SK-N-SH (cell line): ENCODE measurements around the gene CPNE4. TPM values are rescaled to one million over a fixed set of nuclear protein-coding genes. Genes with fewer than 3 reads are reported as not detected.

Experiments used
- CTCF ChIA-PET: fragments of 300-600, 350-600 bp; formaldehyde crosslinking; extraction: SDS; loops from one replicate; lab custom pipeline; 2021; lab: Yijun Ruan, JAX
- POLR2A ChIA-PET: fragments of 350-600 bp; sonication (Branson Sonifier 250); formaldehyde crosslinking; extraction: SDS; loops from one replicate; lab custom pipeline; 2020; ENCODE audit warnings: antibody characterized with exemption, inconsistent platforms; lab: Yijun Ruan, JAX
- DNase-seq: peaks from one replicate; pipeline ENCODE4 v3.0.0; 2012
- H2AFZ ChIP-seq: fragments of 200-600 bp; sonication (generic); 2 replicates; pipeline ENCODE4 v1.8.1; 2016; ENCODE audit warnings: antibody characterized with exemption, mild to moderate bottlenecking, low read depth
- H3F3A ChIP-seq: fragments of 200-600 bp; sonication (generic); replicated peaks from 2 replicates; pipeline ENCODE3; 2016; ENCODE audit warnings: antibody characterized with exemption, mild to moderate bottlenecking; ENCODE audit not compliant: insufficient read depth
- H3K27ac ChIP-seq, 2 experiments: fragments of 200-500 bp in 1 of 2; fragments of 200-600 bp in 1 of 2; sonication (Bioruptor generic) in 1 of 2; sonication (generic), shearing (Covaris generic) in 1 of 2; 2 replicates each; pipeline versions ENCODE4 v1.5.1 to v1.6.1; 2014 to 2016; ENCODE audit warnings: low read depth in 2 of 2, inconsistent platforms in 1 of 2, low read length in 1 of 2, mild to moderate bottlenecking in 1 of 2, mixed read lengths in 1 of 2
- H3K27me3 ChIP-seq: fragments of 200-600 bp; sonication (generic), shearing (Covaris generic); 2 replicates; pipeline ENCODE4 v1.6.1; 2016; ENCODE audit warnings: mixed run types; ENCODE audit not compliant: insufficient read depth
- H3K36me3 ChIP-seq, 2 experiments: fragments of 200-500 bp in 1 of 2; fragments of 200-600 bp in 1 of 2; sonication (Bioruptor generic) in 1 of 2; sonication (generic) in 1 of 2; replicated peaks in 1 of 2; 2 replicates each; pipeline versions ENCODE3 to v1.5.1; 2014 to 2016; ENCODE audit warnings: low read length in 1 of 2, mild to moderate bottlenecking in 1 of 2; ENCODE audit not compliant: insufficient read depth in 2 of 2, control insufficient read depth in 1 of 2
- H3K4me1 ChIP-seq, 2 experiments: fragments of 200-500 bp in 1 of 2; fragments of 200-600 bp in 1 of 2; sonication (Bioruptor generic) in 1 of 2; sonication (generic), shearing (Covaris generic) in 1 of 2; 2 replicates each; pipeline versions ENCODE4 v1.5.1 to v1.6.1; 2014 to 2016; ENCODE audit warnings: low read depth in 1 of 2, low read length in 1 of 2, mixed run types in 1 of 2; ENCODE audit not compliant: insufficient read depth in 2 of 2, control insufficient read depth in 1 of 2
- H3K4me2 ChIP-seq: fragments of 200-600 bp; sonication (generic), shearing (Covaris generic); 2 replicates; pipeline ENCODE4 v1.6.1; 2017; ENCODE audit warnings: mixed run types
- H3K4me3 ChIP-seq, 2 experiments: fragments of 200-500 bp in 1 of 2; fragments of 200-600 bp in 1 of 2; sonication (Bioruptor generic) in 1 of 2; sonication (generic), shearing (Covaris generic) in 1 of 2; 2 replicates each; pipeline versions ENCODE4 v1.5.1 to v1.8.1; 2014 to 2016; ENCODE audit warnings: low read depth in 2 of 2, inconsistent platforms in 1 of 2, low read length in 1 of 2, mild to moderate bottlenecking in 1 of 2, mixed read lengths in 1 of 2, moderate library complexity in 1 of 2
- H3K79me2 ChIP-seq: fragments of 200-600 bp; sonication (generic); 2 replicates; pipeline ENCODE4 v1.8.1; 2017; ENCODE audit warnings: mild to moderate bottlenecking; ENCODE audit not compliant: insufficient read depth
- H3K9ac ChIP-seq: fragments of 200-600 bp; sonication (generic); 2 replicates; pipeline ENCODE4 v1.6.1; 2017; ENCODE audit warnings: mixed run types
- H3K9me2 ChIP-seq: fragments of 200-600 bp; sonication (generic); 2 replicates; pipeline ENCODE4 v1.6.1; 2017; ENCODE audit warnings: mixed run types
- H3K9me3 ChIP-seq: fragments of 200-600 bp; sonication (generic); 2 replicates; pipeline ENCODE4 v1.6.1; 2017; ENCODE audit warnings: mixed run types, mild to moderate bottlenecking, moderate library complexity
- H4K20me1 ChIP-seq: fragments of 200-600 bp; sonication (generic); 2 replicates; pipeline ENCODE4 v1.6.1; 2017; ENCODE audit warnings: mild to moderate bottlenecking, mixed run types; ENCODE audit not compliant: insufficient read depth
- CTCF ChIP-seq: fragments of 200-600 bp; sonication (generic); IDR thresholded peaks from 2 replicates; pipeline ENCODE4 v1.6.1; 2017; ENCODE audit warnings: antibody characterized with exemption, mild to moderate bottlenecking, moderate library complexity
- ELF1 ChIP-seq: IDR thresholded peaks from 2 replicates; pipeline ENCODE4 v1.4.0; 2012
- GABPA ChIP-seq: IDR thresholded peaks from 2 replicates; pipeline ENCODE4 v1.4.0; 2012; ENCODE audit warnings: low read depth, mild to moderate bottlenecking
- NFIC ChIP-seq: IDR thresholded peaks from 2 replicates; pipeline ENCODE4 v1.4.0; 2012; ENCODE audit warnings: borderline replicate concordance
- PBX3 ChIP-seq: IDR thresholded peaks from 2 replicates; pipeline ENCODE4; 2012
- POLR2AphosphoS5 ChIP-seq: IDR thresholded peaks from 2 replicates; pipeline ENCODE4 v1.6.1; 2012; ENCODE audit warnings: low read depth, low read length
- REST ChIP-seq: IDR thresholded peaks from 2 replicates; pipeline ENCODE4 v1.6.1; 2012; ENCODE audit warnings: mild to moderate bottlenecking, low read depth, low read length, moderate library complexity
- RXRA ChIP-seq: IDR thresholded peaks from 2 replicates; pipeline ENCODE4 v1.4.0; 2012; ENCODE audit warnings: low read depth, mild to moderate bottlenecking, borderline replicate concordance
- SIN3A ChIP-seq: IDR thresholded peaks from 2 replicates; pipeline ENCODE4 v1.6.1; 2012; ENCODE audit warnings: low read depth, mild to moderate bottlenecking, low read length, moderate library complexity, borderline replicate concordance
- TCF12 ChIP-seq: IDR thresholded peaks from 2 replicates; pipeline ENCODE4 v1.4.0; 2012
- ZBTB33 ChIP-seq: IDR thresholded peaks from 2 replicates; pipeline ENCODE4 v1.4.0; 2012; ENCODE audit warnings: low read depth, borderline replicate concordance
- WGBS: methylation state at CpG from one replicate; pipeline ENCODE4 v1.1.6; 2017; ENCODE audit warnings: low lambda C conversion rate; 5-methylcytosine and 5-hydroxymethylcytosine counted together
- polyA plus RNA-seq, 3 experiments: library from polyadenylated mRNA; depleted of rRNA; stranded (reverse); fragments of >200 nt; gene quantifications; 2 replicates each; pipeline ENCODE4 v1.2.3, GENCODE V29; 2012

Gene CPNE4
- polyA plus RNA-seq, 1 of the 3 experiments (the other 2 are of a cell fraction): not detected

GRCh38 chr3:131502530-131503319 is 532.1 kb downstream of the CPNE4 start, which contains the start of gene MRPL3 (continued):
- TF ChIP-seq CTCF: no peak
- 0 out of 2 replicates have a peak, but pooled peaks have one; percentile 36 for TF ChIP-seq ZBTB33
- peak; percentile 78 for TF ChIP-seq REST

DNA sequence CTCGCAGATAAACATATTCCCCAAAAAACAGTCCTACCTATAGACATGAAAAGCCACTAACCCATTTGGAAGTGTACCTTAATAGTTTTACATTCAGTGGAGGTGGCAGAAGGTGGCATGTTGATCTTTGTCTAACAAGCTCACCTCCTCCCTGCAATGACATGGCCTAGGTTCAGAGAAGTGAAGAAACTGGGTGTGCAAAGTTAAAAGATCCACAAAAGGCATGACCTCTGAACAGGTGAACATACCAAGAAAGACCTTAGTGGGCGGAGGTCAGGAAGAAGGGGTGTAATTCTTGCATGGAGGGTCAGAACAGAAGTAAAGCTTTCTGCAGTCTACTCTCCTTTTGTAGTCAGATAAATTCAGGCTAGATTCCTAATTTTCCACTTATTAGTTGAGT is 532.9 kb downstream of the CPNE4 start:
- POLR2A ChIA-PET: no interaction called here
- H3K9me2 ChIP-seq: no peaks in the 10 kb centered on the region
- peaks cover 39 to 42% of the 10 kb centered on the region in 2 experiments for H3K36me3 ChIP-seq
- H2AFZ ChIP-seq: peak overlapping the region; percentile 100
- 30% methylated on average over 2 of the region's 2 CpGs for WGBS
- no peaks in the 10 kb centered on the region for H4K20me1 ChIP-seq
- DNase-seq: peak; percentile 18
- peak overlapping the region; percentile 89 for H3K9ac ChIP-seq
- CTCF ChIA-PET: no interaction called here
- TF ChIP-seq NFIC (no peak), ELF1 (no peak), SIN3A (no peak), GABPA (no peak), POLR2AphosphoS5 (no peak), REST (no peak), PBX3 (no peak), RXRA (no peak), TCF12 (no peak)
- no peaks in the 10 kb centered on the region for H3K27me3 ChIP-seq
- H3K4me1 ChIP-seq: peaks cover 0 to 12% of the 10 kb centered on the region in 2 experiments; a peak in 2 of 4 replicates
- no peaks in the 10 kb centered on the region for H3K9me3 ChIP-seq
- peak overlapping the region; percentile 94 for H3K4me2 ChIP-seq
- H3K27ac ChIP-seq: peak overlapping the region; percentile 70 to 78; a peak in 2 of 4 replicates
- peaks cover 56% of the 10 kb centered on the region for H3K79me2 ChIP-seq
- H3F3A ChIP-seq: no peaks in the 10 kb centered on the region
- peak overlapping the region; percentile 84 to 99 for H3K4me3 ChIP-seq
